Trophoblast cell (in vitro differentiated cells and primary cell): ENCODE measurements around the gene CD86. TPM values are rescaled to one million over a fixed set of nuclear protein-coding genes. Genes with fewer than 3 reads are reported as not detected.

ENCODE experiments used
- DNase-seq, 2 donors: peaks; one replicate each; pipeline ENCODE4 v3.0.0-alpha.2; 2016
- H2AFZ ChIP-seq: 2 replicates; pipeline ENCODE4 v1.6.1; 2013; ENCODE audit warnings: low read length, moderate library complexity, mild to moderate bottlenecking; ENCODE audit not compliant: insufficient read depth, poor library complexity
- H2AK5ac ChIP-seq: 2 replicates; pipeline ENCODE4 v1.6.1; 2013; ENCODE audit warnings: mild to moderate bottlenecking, low read length
- H2BK120ac ChIP-seq: 2 replicates; pipeline ENCODE4 v1.6.1; 2013; ENCODE audit warnings: low read length, mild to moderate bottlenecking, moderate library complexity; ENCODE audit not compliant: insufficient read depth, poor library complexity
- H2BK12ac ChIP-seq: 2 replicates; pipeline ENCODE4 v1.6.1; 2013; ENCODE audit warnings: mild to moderate bottlenecking, low read length, moderate library complexity
- H2BK5ac ChIP-seq: 2 replicates; pipeline ENCODE4 v1.6.1; 2013; ENCODE audit warnings: low read length, low read depth, moderate library complexity, mild to moderate bottlenecking; ENCODE audit not compliant: poor library complexity
- H3K14ac ChIP-seq: 2 replicates; pipeline ENCODE4 v1.6.1; 2013; ENCODE audit warnings: mild to moderate bottlenecking, low read length
- H3K18ac ChIP-seq: 2 replicates; pipeline ENCODE4 v1.6.1; 2013; ENCODE audit warnings: mild to moderate bottlenecking, low read length
- H3K23ac ChIP-seq: 2 replicates; pipeline ENCODE4 v1.6.1; 2013; ENCODE audit warnings: low read length
- H3K27ac ChIP-seq: 2 replicates; pipeline ENCODE4 v1.5.1; 2013; ENCODE audit warnings: low read depth, mild to moderate bottlenecking, inconsistent platforms, low read length, moderate library complexity
- H3K27me3 ChIP-seq: 2 replicates; pipeline ENCODE4 v1.6.1; 2013; ENCODE audit warnings: inconsistent platforms, mild to moderate bottlenecking, low read length, moderate library complexity; ENCODE audit not compliant: insufficient read depth
- H3K36me3 ChIP-seq, 2 experiments: 1 replicate in 1 of 2; 2 replicates in 1 of 2; pipeline ENCODE4 v1.6.1; 2013; ENCODE audit warnings: low read length in 2 of 2, mild to moderate bottlenecking in 2 of 2, moderate library complexity in 1 of 2; ENCODE audit not compliant: insufficient read depth in 2 of 2, control insufficient read depth in 1 of 2
- H3K4ac ChIP-seq: 2 replicates; pipeline ENCODE4 v1.6.1; 2013; ENCODE audit warnings: low read depth, mild to moderate bottlenecking, low read length, moderate library complexity
- H3K4me1 ChIP-seq, 2 experiments: 1 replicate in 1 of 2; 2 replicates in 1 of 2; pipeline ENCODE4 v1.6.1; 2013; ENCODE audit warnings: low read length in 2 of 2, mild to moderate bottlenecking in 2 of 2, moderate library complexity in 1 of 2; ENCODE audit not compliant: insufficient read depth in 2 of 2, control insufficient read depth in 1 of 2
- H3K4me2 ChIP-seq: 2 replicates; pipeline ENCODE4 v1.6.1; 2013; ENCODE audit warnings: inconsistent platforms, mild to moderate bottlenecking, low read length, moderate library complexity
- H3K4me3 ChIP-seq: 2 replicates; pipeline ENCODE4 v1.5.1; 2013; ENCODE audit warnings: mild to moderate bottlenecking, low read depth, low read length, inconsistent platforms
- H3K79me1 ChIP-seq: one replicate; pipeline ENCODE4 v1.6.1; 2013; ENCODE audit warnings: low read length
- H3K79me2 ChIP-seq: 2 replicates; pipeline ENCODE4 v1.6.1; 2013; ENCODE audit warnings: low read length, mild to moderate bottlenecking; ENCODE audit not compliant: control insufficient read depth, insufficient read depth, poor library complexity
- H3K9ac ChIP-seq: 2 replicates; pipeline ENCODE4 v1.6.1; 2013; ENCODE audit warnings: mild to moderate bottlenecking, low read length
- H3K9me3 ChIP-seq: 2 replicates; pipeline ENCODE4 v1.6.1; 2013; ENCODE audit warnings: low read depth, mild to moderate bottlenecking, control low read depth, inconsistent platforms, low read length; ENCODE audit not compliant: insufficient read depth
- H4K12ac ChIP-seq: 2 replicates; pipeline ENCODE4 v1.6.1; 2013; ENCODE audit warnings: low read depth, mild to moderate bottlenecking, low read length, moderate library complexity
- H4K8ac ChIP-seq: 2 replicates; pipeline ENCODE4 v1.6.1; 2013; ENCODE audit warnings: low read depth, mild to moderate bottlenecking, low read length, moderate library complexity
- H4K91ac ChIP-seq: one replicate; pipeline ENCODE4 v1.6.1; 2013; ENCODE audit warnings: low read depth, mild to moderate bottlenecking, low read length, moderate library complexity
- WGBS: extraction: QIAGEN DNeasy Blood & Tissue Kit; methylation state at CpG from one replicate; pipeline ENCODE4 v1.1.7; 2013; ENCODE audit warnings: missing lambda C conversion rate; ENCODE audit not compliant: insufficient read length, insufficient coverage; ENCODE audit errors: extremely low coverage; 5-methylcytosine and 5-hydroxymethylcytosine counted together
- polyA plus RNA-seq: library from polyadenylated mRNA; stranded (reverse); fragments of 200-250 nt; gene quantifications from 2 replicates; pipeline ENCODE4 v1.2.3, GENCODE V29; 2013

The CD86 gene, protein sequence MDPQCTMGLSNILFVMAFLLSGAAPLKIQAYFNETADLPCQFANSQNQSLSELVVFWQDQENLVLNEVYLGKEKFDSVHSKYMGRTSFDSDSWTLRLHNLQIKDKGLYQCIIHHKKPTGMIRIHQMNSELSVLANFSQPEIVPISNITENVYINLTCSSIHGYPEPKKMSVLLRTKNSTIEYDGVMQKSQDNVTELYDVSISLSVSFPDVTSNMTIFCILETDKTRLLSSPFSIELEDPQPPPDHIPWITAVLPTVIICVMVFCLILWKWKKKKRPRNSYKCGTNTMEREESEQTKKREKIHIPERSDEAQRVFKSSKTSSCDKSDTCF
- polyA plus RNA-seq, result 0.03 TPM in 1 of 2 replicates, not detected in the other

DNA sequence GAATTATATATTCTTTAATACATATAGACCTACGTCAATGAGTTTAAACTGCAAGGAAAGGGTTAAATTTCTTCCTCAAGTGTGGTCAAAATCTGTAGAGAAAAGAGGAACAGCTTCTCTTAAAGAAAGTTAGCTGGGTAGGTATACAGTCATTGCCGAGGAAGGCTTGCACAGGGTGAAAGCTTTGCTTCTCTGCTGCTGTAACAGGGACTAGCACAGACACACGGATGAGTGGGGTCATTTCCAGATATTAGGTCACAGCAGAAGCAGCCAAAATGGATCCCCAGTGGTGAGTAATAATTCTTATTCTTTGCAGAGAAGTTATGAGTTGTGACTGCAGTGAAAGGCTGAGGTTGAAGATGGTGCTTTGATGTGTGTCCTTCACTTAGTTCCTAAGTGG lies at the start of gene CD86:
CD86 (plus strand) TSS at position 148 of the 400 bp plus-strand sequence; CDS start at position 276, 128 bp downstream.
- Histone ChIP-seq H2BK120ac (no peak within 1 kb of the TSS), H3K4ac (no peak within 1 kb of the TSS), H3K27me3 (no peaks in the 10 kb centered on the region), H2AK5ac (no peak within 1 kb of the TSS), H2AFZ (no peak within 1 kb of the TSS), H3K27ac (no peak within 1 kb of the TSS), H2BK5ac (no peak within 1 kb of the TSS), H3K14ac (no peak within 1 kb of the TSS), H4K8ac (no peak within 1 kb of the TSS), H3K79me1 (no peaks in the 10 kb centered on the region), H3K18ac (no peak within 1 kb of the TSS), H3K79me2 (no peaks in the 10 kb centered on the region), H3K23ac (peak within 1 kb of the TSS; percentile 66), H4K91ac (no peak within 1 kb of the TSS), H3K4me1 (no peaks in the 10 kb centered on the region), H3K4me2 (no peak within 1 kb of the TSS), H4K12ac (no peak within 1 kb of the TSS), H3K36me3 (no peaks in the 10 kb centered on the region), H2BK12ac (no peak within 1 kb of the TSS), H3K4me3 (no peak within 1 kb of the TSS), H3K9ac (no peak within 1 kb of the TSS), H3K9me3 (no peaks in the 10 kb centered on the region)
- DNase-seq, result peak in 1 of 2 donors; percentile 27
- WGBS, result no CpG with 5 or more reads among the region's 3 CpGs

DNA sequence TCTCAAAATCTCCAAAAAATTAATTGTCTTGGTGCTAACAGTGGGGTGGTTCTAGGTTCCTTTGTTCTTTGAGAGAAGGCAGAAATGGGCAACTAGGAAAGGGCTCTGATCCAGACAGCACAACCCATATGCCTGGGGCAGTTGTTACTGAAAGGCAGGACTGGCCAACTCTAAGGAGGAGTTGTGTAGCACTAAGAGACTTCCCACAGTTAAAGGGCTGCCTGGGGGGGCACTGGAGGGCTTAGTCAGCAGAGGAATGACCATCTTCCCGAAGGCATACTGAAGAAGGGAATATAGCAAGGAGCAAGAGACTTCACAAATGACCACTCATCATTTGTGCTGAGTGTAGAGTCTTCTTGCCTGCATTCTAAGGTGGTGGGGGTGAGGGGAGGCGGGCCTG lies 48.9 kb upstream of the CD86 start:
- Histone ChIP-seq H2AK5ac (no peak overlapping the region), H3K18ac (no peak overlapping the region), H3K14ac (no peak overlapping the region), H2BK5ac (no peak overlapping the region), H3K79me2 (no peaks in the 10 kb centered on the region), H3K9me3 (no peaks in the 10 kb centered on the region), H3K27ac (no peak overlapping the region), H3K4me1 (peaks cover 10 to 14% of the 10 kb centered on the region in 2 experiments), H3K4ac (no peak overlapping the region), H3K4me3 (no peak overlapping the region), H3K23ac (no peak overlapping the region), H3K36me3 (no peaks in the 10 kb centered on the region), H4K91ac (no peak overlapping the region), H2BK120ac (no peak overlapping the region), H3K27me3 (peaks cover 2% of the 10 kb centered on the region), H3K4me2 (no peak overlapping the region), H4K12ac (no peak overlapping the region), H2AFZ (no peak overlapping the region), H4K8ac (no peak overlapping the region), H3K79me1 (no peaks in the 10 kb centered on the region), H3K9ac (no peak overlapping the region), H2BK12ac (no peak overlapping the region)
- WGBS, result no CpG with 5 or more reads among the region's 2 CpGs
- DNase-seq, result no peak

DNA sequence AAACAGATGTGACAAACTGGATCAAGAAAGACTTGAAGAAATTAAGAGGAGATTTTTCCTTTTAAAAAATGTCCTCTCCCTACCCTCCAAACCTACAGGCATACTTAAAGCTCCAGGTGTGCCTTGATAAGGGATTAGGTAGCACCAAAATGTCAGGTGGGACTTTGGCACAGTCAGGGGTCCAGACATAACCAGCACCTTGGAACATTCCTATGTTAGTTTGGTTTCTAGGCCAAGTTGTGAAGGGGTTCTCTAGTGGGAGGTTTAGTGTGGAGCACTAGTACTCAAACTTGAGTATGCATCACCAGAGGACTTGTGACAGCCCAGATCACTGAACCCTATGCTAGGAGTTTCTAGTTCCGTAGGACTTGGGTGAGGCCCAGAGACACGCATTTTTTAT lies 47.0 kb upstream of the CD86 start:
- Histone ChIP-seq H4K91ac (no peak overlapping the region), H4K8ac (no peak overlapping the region), H3K79me2 (no peaks in the 10 kb centered on the region), H2AFZ (no peak overlapping the region), H3K4ac (no peak overlapping the region), H3K27me3 (peaks cover 2% of the 10 kb centered on the region), H3K9ac (no peak overlapping the region), H3K18ac (no peak overlapping the region), H3K4me1 (peaks cover 10 to 12% of the 10 kb centered on the region in 2 experiments), H2BK120ac (no peak overlapping the region), H3K23ac (no peak overlapping the region), H3K4me2 (no peak overlapping the region), H2BK12ac (no peak overlapping the region), H3K27ac (no peak overlapping the region), H2AK5ac (no peak overlapping the region), H3K9me3 (no peaks in the 10 kb centered on the region), H3K79me1 (no peaks in the 10 kb centered on the region), H4K12ac (no peak overlapping the region), H2BK5ac (no peak overlapping the region), H3K36me3 (no peaks in the 10 kb centered on the region), H3K14ac (no peak overlapping the region), H3K4me3 (no peak overlapping the region)
- WGBS, result no CpG with 5 or more reads among the region's 2 CpGs
- DNase-seq, result no peak

DNA sequence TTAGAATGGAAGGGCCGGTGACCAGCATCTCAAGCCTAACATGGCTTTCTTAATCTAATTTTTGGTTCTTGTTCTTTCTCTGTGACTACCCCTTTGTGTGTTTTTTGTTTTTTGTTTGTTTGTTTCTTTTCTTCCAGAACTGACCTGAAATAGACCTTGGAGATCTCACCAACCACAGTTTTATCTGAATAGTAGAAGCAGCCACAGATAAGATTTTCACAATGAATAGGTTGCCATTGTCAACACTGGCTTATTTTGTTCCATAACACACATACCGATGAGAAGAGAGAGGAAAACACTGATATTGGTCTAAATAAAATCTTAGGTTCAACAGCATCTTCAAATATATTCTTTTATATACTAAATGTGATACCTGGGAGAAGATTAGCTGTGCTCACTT lies 44.7 kb upstream of the CD86 start:
- Histone ChIP-seq H2AFZ (no peak overlapping the region), H3K79me1 (no peaks in the 10 kb centered on the region), H3K4ac (no peak overlapping the region), H2BK5ac (no peak overlapping the region), H3K27me3 (peaks cover 2% of the 10 kb centered on the region), H4K8ac (no peak overlapping the region), H3K27ac (no peak overlapping the region), H3K4me2 (no peak overlapping the region), H3K18ac (no peak overlapping the region), H4K12ac (no peak overlapping the region), H3K79me2 (no peaks in the 10 kb centered on the region), H3K9me3 (no peaks in the 10 kb centered on the region), H3K14ac (no peak overlapping the region), H3K4me3 (no peak overlapping the region), H3K4me1 (peaks cover 1 to 5% of the 10 kb centered on the region in 2 experiments), H2AK5ac (no peak overlapping the region), H2BK120ac (no peak overlapping the region), H3K36me3 (no peaks in the 10 kb centered on the region), H3K23ac (no peak overlapping the region), H3K9ac (no peak overlapping the region), H2BK12ac (no peak overlapping the region), H4K91ac (no peak overlapping the region)
- DNase-seq, result no peak
- WGBS, result no CpG with 5 or more reads among the region's 2 CpGs
